C1 segment of cervical spinal cord (tissue), 14 donors: ENCODE data around the gene KRT1.

Source experiments
- DNase-seq, 14 donors: peaks; one replicate each; lab custom pipeline; 2025; lab: John Stamatoyannopoulos, UW

The KRT1 gene

GRCh38 chr12:52698651-52699340 is 18.6 kb upstream of the KRT1 start:
- DNase-seq: no peak

GRCh38 chr12:52697058-52697582 is 16.9 kb upstream of the KRT1 start:
- no peak for DNase-seq

DNA sequence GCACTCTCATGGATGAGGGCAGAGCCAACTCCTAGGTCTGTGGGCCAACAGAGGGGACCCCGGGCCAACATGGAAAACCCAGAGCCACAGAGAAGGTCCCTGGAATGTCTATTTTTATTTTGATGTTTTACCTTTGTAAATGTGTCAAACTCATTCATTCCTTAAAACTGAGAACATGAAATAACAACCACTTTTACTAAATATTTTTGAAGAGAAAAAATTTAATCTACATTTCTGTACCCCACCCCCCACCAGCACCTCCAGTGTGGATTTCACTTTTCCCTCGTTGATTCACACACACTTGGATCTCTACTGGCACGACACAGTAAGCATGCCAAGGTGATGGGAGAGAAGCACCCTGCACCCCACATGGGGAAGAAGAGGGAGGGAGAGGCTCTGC is 16.4 kb upstream of the KRT1 start:
- no peak for DNase-seq

GRCh38 chr12:52695039-52695438 is 14.8 kb upstream of the KRT1 start:
- DNase-seq: no peak

DNA sequence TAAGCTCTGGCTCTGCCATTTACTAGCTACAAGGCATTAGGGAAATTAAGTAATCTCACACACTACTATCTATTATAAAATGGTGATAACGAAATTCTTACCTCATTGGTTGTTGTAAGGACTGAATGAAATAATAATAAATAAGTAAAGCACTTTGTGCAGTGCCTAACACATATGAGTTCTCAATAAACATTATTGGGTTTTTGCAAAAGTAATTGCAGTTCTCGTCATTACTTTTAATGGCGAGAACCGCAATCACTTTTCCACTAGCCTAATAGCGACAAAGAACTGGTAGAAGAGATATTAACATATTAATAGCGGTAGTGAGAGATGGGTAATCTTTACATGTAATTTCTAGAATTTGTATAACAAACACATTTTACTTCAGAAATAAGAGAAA is 13.9 kb upstream of the KRT1 start:
- no peak for DNase-seq

DNA sequence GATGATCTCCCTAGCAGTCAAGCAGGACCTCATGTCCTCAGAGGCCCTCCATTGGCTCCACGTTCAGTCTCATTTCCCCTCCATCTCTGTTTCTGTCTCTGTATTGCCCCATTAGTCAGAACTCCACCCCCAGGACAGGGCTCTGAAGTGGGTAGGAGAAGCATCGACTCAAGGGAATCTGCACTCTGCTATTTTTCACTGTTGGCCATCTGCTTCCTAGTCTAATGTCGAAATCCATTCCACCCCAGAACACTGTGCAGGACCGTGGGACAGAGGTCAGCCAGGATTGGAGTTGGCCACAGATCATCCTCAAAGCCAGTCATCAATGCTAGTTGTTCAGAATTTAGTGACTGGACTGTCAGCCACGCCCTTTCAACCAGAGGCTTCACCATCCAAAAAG is 13.1 kb upstream of the KRT1 start:
- DNase-seq: no peak

DNA sequence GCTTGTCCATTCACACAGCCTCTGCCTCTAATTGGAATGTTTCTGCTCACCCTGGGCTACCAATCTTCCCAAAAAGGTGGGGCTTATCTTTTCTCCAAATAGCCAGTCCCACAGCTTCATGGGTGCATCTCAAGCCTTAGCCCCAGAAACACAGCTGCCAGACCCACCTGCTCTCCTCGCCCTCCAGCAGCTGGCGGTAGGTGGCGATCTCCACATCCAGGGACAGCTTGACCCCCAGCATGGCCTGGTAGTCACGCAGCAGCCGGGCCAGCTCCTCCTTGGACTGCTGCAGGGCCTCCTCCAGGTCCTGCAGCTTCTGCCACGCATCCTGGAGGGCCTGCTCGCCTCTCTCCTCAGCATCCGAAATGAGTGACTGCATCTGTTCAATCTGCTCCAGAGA is 12.0 kb upstream of the KRT1 start:
- no peak for DNase-seq

DNA sequence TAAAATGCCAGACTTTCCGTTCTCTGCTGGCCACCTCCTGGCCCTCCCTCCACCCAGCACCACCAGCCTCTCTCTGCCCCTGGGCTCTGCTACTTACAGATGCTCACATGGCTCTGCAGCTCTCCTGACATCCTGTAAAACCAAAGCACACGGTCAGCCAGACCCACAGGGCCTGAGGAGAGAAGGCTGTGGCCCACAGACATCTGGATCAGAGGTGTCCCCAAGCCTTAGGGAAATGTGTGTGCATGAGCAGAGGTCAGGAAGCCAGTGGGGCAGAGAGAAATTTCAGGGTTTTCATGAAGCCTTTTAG is 11.6 kb upstream of the KRT1 start:
- no peak for DNase-seq

- no peak for DNase-seq
Measured at GRCh38 chr12:52691076-52691840, 11.1 kb upstream of the KRT1 start.

DNA sequence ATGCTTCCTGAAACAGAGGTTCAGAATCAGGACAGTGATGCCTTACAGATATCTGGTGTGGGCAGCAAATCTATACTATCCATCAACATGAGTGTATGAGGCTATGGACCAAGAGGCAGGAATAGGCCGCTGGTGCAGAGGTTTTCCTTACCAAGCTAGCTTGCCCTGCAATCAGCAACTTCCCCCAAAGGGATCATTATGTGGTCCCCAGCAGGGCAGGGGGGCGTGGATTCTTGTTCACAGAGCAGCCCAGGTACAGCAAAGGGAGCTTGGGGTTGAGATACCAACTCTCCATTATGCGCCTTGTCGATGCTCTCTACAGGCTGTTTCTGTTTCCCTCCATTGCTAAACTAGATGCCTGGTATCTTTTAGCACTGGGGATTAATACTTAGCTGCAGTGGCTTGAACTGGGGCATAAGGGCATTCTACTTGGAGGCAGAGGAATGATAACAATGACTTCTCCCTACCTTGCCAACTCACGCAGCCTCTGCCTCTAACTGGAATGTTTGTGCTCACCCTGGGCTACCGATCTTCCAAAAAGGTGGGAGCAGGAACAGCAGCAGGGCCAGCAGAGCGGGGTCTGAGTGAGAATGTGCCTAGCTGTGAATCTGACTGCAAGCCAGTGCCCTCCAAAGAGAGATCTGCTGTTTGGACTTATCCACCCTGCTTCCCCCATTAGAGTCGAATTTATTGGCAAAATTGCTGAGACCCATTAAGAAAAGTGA is 10.3 kb upstream of the KRT1 start:
- DNase-seq: no peak

DNA sequence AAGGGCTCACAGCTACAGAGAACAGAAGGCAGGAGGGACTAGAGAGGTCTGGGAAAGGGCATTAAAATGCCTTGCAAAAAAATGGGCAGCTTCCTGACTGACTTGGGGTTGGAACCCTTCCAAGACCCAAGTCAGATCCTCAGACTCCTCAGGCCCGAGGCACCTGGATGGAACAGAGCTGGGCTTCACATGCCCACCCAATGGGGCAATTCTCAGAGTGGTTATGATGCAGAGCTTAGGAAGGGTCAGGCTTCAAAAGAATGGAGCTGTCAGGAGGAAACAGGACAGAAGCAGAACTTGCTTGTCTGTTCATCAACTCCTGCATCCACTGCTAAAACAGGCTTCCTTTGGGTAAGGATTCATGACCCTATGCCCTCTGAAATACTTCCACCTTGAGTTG is 9.7 kb upstream of the KRT1 start:
- DNase-seq: no peak

- DNase-seq: no peak
Measured at GRCh38 chr12:52689239-52689638, 9.0 kb upstream of the KRT1 start.

DNA sequence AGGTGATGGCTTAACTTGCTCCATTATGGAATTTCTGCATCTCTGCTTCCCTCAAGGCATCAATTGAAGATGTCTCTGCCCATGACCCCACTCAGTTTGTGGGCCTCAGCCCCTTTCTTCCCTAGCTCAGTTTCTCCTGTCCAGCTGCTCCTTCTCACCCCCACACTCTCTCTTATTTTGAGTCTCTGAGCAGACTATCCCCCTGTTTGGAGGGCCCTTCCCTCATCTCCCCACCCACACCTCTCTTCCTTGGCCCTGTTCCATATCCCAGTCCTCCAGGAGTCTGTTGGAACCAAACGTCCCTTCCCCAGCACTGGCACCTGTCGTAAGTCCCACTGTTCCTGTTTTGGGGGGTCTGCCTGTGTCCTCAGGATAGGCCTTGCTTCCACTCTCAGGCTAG is 8.3 kb upstream of the KRT1 start:
- no peak for DNase-seq

DNA sequence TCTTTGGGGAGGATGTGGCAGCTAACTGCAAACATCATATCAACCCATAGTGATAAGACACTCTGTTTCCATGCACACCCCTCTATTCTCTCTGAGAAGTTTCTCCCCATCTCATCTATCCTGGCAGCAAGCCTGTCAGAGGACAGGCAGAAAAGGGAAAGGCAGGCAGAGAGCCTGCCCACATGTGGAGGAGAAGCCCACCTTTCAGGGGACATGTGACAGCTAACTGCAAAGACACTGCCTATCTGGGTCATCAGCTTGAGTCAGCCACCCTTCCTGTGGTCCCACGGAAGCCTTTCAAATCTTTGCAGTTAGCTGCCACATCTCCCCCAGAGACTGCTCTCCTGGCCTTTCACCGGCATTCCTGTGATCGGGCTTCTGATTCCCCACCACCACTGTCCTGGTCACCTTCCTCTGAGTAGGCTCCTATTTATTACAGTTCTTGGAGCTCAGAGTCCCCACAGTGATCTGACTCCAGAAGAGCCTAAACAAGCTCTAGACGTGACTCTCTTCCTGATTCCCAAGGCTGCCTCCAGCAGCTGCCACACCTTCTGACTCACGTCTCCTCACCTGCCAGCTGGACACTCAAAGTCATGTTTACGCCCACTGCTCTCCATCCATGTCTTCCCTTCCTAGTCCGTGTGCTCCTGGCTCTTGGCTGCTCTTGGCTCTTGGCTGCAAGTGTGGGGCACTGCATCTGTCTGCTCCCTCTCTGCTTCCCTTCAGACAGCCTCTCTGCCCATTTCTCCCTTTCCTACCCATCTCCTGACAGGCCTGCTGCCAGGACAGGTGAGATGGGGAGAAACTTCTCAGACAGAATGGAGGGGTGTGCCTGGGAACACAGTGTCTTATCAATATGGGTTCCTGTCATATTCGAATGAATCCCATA is 7.5 kb upstream of the KRT1 start:
- DNase-seq: no peak

GRCh38 chr12:52686756-52687487 is 6.7 kb upstream of the KRT1 start:
- DNase-seq: no peak

DNA sequence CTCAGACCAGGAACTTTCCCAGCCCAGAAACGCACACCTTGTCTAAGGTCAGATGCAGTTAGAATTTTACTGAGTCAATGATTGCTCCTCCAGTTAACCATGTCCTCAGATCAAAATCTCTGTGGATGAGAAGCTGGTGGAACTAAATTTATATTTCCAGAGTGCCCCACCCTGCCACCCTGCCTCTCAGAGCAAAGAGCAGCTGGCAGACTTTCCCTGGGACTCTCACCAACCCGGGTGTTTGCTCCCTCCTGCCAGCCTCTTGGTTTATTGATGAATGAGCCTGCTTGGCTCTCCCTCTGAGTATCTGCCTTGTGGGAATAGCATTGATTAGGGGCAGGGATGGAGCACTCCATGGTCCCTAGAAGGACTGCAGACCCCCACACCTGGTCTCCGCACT is 5.9 kb upstream of the KRT1 start:
- DNase-seq: no peak

- no peak for DNase-seq
Measured at GRCh38 chr12:52685406-52685890, 5.2 kb upstream of the KRT1 start.

GRCh38 chr12:52684431-52684830 is 4.2 kb upstream of the KRT1 start:
- no peak for DNase-seq

- DNase-seq: no peak
Measured at GRCh38 chr12:52683575-52684300, 3.5 kb upstream of the KRT1 start.

GRCh38 chr12:52682938-52683574 is 2.8 kb upstream of the KRT1 start:
- DNase-seq: no peak
